ENCODE data around the gene CDC42BPB.

DNA sequence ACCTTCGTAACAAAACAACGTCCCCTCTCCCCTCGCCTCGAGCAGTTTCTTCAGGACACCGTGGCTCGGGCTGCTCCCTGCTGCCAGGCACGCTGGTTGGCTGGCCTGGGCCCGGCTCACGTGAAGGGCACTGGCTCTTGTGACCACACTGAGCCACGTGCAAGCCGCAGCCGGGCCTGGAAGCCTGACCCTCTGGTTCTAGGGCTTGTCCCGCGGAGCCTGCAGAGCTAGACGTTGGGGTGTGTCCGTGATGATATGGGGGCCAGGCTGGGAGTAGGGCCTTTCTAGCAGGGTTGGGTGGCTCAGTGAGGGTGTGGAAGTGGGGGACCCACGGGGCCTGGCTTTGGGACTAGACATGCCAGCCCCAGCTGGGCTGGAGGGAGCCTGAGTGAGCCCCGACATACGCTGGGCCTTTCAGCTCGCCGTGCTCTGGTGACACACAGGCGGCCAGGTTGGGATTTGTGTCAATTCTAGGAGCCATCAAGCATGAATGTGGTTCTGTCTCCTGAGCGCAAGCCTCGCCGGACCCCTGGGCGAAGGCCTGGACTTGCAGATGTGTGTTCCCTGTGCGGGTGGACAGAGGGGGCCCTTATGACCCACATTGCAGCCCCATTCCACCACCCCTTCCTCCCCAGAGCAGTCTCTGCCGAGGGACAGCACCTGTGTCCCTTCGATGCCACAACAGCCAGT, 148.4 kb downstream of the CDC42BPB start:
- TF ChIP-seq, protein P1, sequence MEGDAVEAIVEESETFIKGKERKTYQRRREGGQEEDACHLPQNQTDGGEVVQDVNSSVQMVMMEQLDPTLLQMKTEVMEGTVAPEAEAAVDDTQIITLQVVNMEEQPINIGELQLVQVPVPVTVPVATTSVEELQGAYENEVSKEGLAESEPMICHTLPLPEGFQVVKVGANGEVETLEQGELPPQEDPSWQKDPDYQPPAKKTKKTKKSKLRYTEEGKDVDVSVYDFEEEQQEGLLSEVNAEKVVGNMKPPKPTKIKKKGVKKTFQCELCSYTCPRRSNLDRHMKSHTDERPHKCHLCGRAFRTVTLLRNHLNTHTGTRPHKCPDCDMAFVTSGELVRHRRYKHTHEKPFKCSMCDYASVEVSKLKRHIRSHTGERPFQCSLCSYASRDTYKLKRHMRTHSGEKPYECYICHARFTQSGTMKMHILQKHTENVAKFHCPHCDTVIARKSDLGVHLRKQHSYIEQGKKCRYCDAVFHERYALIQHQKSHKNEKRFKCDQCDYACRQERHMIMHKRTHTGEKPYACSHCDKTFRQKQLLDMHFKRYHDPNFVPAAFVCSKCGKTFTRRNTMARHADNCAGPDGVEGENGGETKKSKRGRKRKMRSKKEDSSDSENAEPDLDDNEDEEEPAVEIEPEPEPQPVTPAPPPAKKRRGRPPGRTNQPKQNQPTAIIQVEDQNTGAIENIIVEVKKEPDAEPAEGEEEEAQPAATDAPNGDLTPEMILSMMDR (conservative IDR thresholded peaks at IDR 0.05 in 1 of 2, IDR thresholded peaks at IDR 0.05 in 1 of 2; ENCODE audit: low read depth in 1 of 2, low read length in 2 of 2): no peak
- TF ChIP-seq EZH2 (IDR thresholded peaks at IDR 0.05; ENCODE audit: low read length, missing control alignments): no peak

Data from fibroblast of lung (primary cell).